ENCODE measurements around the gene ZNF496.

- TF ChIP-seq CTCF (IDR thresholded peaks at IDR 0.05; ENCODE audit: low read length), result no peak
- TF ChIP-seq EZH2phosphoT487 (IDR thresholded peaks at IDR 0.05; ENCODE audit: low read length), result no peak
Measured at GRCh38 chr1:247347477-247348222, 16.0 kb upstream of the ZNF496 start.
